Fibroblast of lung (primary cell): ENCODE measurements around the gene TMEM203. TPM values are rescaled to one million over a fixed set of nuclear protein-coding genes. Genes with fewer than 3 reads are reported as not detected.

Experiments
- DNase-seq, 2 donors: peaks; one replicate each; pipeline versions ENCODE4 v3.0.0 to v3.0.0-alpha.2; 2010; ENCODE audit warnings: low read depth in 2 of 2
- H2AFZ ChIP-seq: 2 replicates; pipeline ENCODE4 v1.5.1; 2012; ENCODE audit warnings: low read length, control low read depth, inconsistent platforms
- H3K27ac ChIP-seq: 2 replicates; pipeline ENCODE4 v1.5.1; 2011; ENCODE audit warnings: low read length, control low read depth; ENCODE audit not compliant: insufficient read depth
- H3K27me3 ChIP-seq: 2 replicates; pipeline ENCODE4 v1.5.1; 2011; ENCODE audit warnings: mild to moderate bottlenecking, low read length; ENCODE audit not compliant: control insufficient read depth, insufficient read depth
- H3K36me3 ChIP-seq: 2 replicates; pipeline ENCODE4 v1.5.1; 2011; ENCODE audit warnings: low read length; ENCODE audit not compliant: control insufficient read depth, insufficient read depth
- H3K4me1 ChIP-seq: 2 replicates; pipeline ENCODE4 v1.5.1; 2011; ENCODE audit warnings: low read length; ENCODE audit not compliant: control insufficient read depth, insufficient read depth; ENCODE audit errors: extremely low read depth
- H3K4me2 ChIP-seq: 2 replicates; pipeline ENCODE4 v1.5.1; 2011; ENCODE audit warnings: low read length, control low read depth; ENCODE audit not compliant: insufficient read depth; ENCODE audit errors: extremely low read depth
- H3K4me3 ChIP-seq, 4 experiments: fragments of 200-600 bp in 1 of 4; sonication (generic) in 1 of 4; replicated peaks in 1 of 4; 2 replicates each; pipeline ENCODE4 v1.5.1; 2011 to 2016; ENCODE audit warnings: low read length in 4 of 4, low read depth in 3 of 4, mild to moderate bottlenecking in 3 of 4, control low read depth in 2 of 4, inconsistent platforms in 1 of 4, mixed read lengths in 1 of 4; ENCODE audit not compliant: insufficient read depth in 1 of 4; ENCODE audit errors: control extremely low read depth in 1 of 4
- H3K79me2 ChIP-seq: 2 replicates; pipeline ENCODE4 v1.5.1; 2012; ENCODE audit warnings: mild to moderate bottlenecking, low read length, inconsistent platforms; ENCODE audit not compliant: control insufficient read depth, insufficient read depth
- H3K9ac ChIP-seq: 2 replicates; pipeline ENCODE4 v1.5.1; 2011; ENCODE audit warnings: mild to moderate bottlenecking, low read length, control low read depth; ENCODE audit not compliant: insufficient read depth
- H3K9me3 ChIP-seq: 2 replicates; pipeline ENCODE4 v1.5.1; 2012; ENCODE audit warnings: low read depth, low read length; ENCODE audit not compliant: control insufficient read depth, insufficient read depth
- H4K20me1 ChIP-seq: 2 replicates; pipeline ENCODE4 v1.5.1; 2011; ENCODE audit warnings: low read length; ENCODE audit not compliant: control insufficient read depth, insufficient read depth; ENCODE audit errors: extremely low read depth
- EZH2 ChIP-seq: IDR thresholded peaks from 2 replicates; pipeline ENCODE4 v1.5.1; 2012; ENCODE audit warnings: low read length, control low read depth, mild to moderate bottlenecking; ENCODE audit errors: missing control alignments
- polyA plus RNA-seq, 2 donors: library from polyadenylated mRNA; depleted of rRNA in 1 of 2; stranded (reverse) in 1 of 2; unstranded in 1 of 2; fragments of >200 nt; gene quantifications; 2 replicates each; pipeline ENCODE4 v1.2.1, GENCODE V29; 2011 to 2012; ENCODE audit warnings: missing spikeins in 1 of 2
- total RNA-seq: library from RNA; depleted of rRNA; stranded (reverse); fragments of >200 nt; gene quantifications from 2 replicates; pipeline ENCODE4 v1.2.1, GENCODE V29; 2014
- TF ChIP-seq, protein P1 (sequence below), 2 donors: IDR thresholded peaks in 1 of 2; conservative IDR thresholded peaks in 1 of 2; 1 replicate in 1 of 2; 2 replicates in 1 of 2; pipeline ENCODE4 v1.5.1; 2011 to 2012; ENCODE audit warnings: low read length in 2 of 2, control low read depth in 1 of 2, inconsistent platforms in 1 of 2, low read depth in 1 of 2, mild to moderate bottlenecking in 1 of 2

TMEM203 gene
- total and polyA plus RNA-seq, 2 donors (not counting 1 experiment from before 2014, with no cell fraction given): 36.3 to 38.6 TPM

DNA sequence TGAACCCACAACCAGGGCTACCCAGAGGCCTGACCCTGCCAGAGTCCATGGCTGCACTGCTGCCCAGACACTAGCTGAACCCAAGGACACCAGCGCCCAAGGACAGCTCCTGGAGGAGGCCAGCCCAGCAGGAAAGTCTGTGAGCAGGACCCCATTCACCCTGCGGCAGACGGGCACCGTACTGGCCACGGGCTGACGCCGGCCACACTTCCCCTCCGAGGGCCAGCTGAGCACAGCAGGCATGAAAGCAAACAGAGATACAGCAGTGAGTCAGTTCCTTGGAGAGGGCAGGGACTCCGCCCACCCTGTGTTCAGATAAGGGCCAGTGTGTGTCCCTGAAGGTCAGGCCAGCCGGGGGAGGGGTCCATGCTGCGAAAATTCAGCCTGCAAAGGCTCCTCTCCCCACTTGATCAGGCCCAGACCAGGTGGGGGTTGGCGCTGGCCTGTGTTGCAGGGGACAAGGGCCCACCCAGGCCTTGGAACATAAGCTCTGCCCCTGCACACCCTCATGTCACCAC is 13.4 kb upstream of the TMEM203 start:
- TF ChIP-seq, protein P1, sequence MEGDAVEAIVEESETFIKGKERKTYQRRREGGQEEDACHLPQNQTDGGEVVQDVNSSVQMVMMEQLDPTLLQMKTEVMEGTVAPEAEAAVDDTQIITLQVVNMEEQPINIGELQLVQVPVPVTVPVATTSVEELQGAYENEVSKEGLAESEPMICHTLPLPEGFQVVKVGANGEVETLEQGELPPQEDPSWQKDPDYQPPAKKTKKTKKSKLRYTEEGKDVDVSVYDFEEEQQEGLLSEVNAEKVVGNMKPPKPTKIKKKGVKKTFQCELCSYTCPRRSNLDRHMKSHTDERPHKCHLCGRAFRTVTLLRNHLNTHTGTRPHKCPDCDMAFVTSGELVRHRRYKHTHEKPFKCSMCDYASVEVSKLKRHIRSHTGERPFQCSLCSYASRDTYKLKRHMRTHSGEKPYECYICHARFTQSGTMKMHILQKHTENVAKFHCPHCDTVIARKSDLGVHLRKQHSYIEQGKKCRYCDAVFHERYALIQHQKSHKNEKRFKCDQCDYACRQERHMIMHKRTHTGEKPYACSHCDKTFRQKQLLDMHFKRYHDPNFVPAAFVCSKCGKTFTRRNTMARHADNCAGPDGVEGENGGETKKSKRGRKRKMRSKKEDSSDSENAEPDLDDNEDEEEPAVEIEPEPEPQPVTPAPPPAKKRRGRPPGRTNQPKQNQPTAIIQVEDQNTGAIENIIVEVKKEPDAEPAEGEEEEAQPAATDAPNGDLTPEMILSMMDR (conservative IDR thresholded peaks at IDR 0.05 in 1 of 2, IDR thresholded peaks at IDR 0.05 in 1 of 2; ENCODE audit: low read depth in 1 of 2, low read length in 2 of 2): no peak
- TF ChIP-seq EZH2: no peak
- no peaks in the 10 kb centered on the region for H3K27me3 ChIP-seq
- no peak overlapping the region for H3K27ac ChIP-seq
- no peak overlapping the region for H3K9ac ChIP-seq
- no peak overlapping the region for H2AFZ ChIP-seq
- peaks cover 8% of the 10 kb centered on the region for H3K4me1 ChIP-seq
- no peak overlapping the region for H3K4me3 ChIP-seq
- DNase-seq: peak in 1 of 2 donors; percentile 45
- H4K20me1 ChIP-seq: no peaks in the 10 kb centered on the region
- peaks cover 11% of the 10 kb centered on the region for H3K36me3 ChIP-seq
- no peaks in the 10 kb centered on the region for H3K9me3 ChIP-seq
- H3K4me2 ChIP-seq: peak overlapping the region; percentile 25
- no peaks in the 10 kb centered on the region for H3K79me2 ChIP-seq

DNA sequence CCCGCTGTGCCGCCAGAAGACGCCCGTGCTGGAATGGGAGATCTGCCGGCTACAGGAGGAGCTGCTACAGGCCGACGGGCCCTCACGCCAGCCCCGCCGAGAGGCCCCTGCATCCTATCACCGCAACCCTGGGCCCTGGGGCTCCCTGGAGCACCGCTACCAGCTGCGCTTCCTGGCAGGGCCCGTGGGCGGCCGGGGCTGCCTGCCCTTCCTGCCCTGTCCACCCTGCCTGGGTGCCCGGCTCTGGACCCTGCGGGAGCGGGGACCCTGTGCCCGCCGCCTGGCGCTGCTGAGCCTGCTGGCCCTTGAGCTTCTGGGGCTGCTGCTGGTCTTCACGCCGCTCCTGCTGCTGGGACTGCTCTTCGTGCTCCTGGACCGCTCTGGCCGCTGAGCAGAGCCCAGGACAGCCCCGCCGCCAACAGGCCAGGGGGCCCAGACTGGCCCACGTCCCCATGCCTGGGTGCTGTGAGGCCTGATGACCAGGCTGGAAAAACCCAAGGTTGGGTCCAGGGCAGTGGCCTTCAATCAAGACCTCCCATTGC is 12.8 kb upstream of the TMEM203 start:
- Histone ChIP-seq H3K27me3 (no peaks in the 10 kb centered on the region), H2AFZ (no peak overlapping the region), H3K4me2 (no peak overlapping the region), H3K36me3 (peaks cover 13% of the 10 kb centered on the region), H3K27ac (no peak overlapping the region), H3K4me1 (peaks cover 8% of the 10 kb centered on the region), H3K9ac (no peak overlapping the region), H3K79me2 (no peaks in the 10 kb centered on the region), H4K20me1 (no peaks in the 10 kb centered on the region), H3K4me3 (no peak overlapping the region), H3K9me3 (no peaks in the 10 kb centered on the region)
- TF ChIP-seq EZH2: no peak
- TF ChIP-seq, protein P1 (conservative IDR thresholded peaks at IDR 0.05 in 1 of 2, IDR thresholded peaks at IDR 0.05 in 1 of 2; ENCODE audit: low read depth in 1 of 2, low read length in 2 of 2): no peak
- DNase-seq: no peak

DNA sequence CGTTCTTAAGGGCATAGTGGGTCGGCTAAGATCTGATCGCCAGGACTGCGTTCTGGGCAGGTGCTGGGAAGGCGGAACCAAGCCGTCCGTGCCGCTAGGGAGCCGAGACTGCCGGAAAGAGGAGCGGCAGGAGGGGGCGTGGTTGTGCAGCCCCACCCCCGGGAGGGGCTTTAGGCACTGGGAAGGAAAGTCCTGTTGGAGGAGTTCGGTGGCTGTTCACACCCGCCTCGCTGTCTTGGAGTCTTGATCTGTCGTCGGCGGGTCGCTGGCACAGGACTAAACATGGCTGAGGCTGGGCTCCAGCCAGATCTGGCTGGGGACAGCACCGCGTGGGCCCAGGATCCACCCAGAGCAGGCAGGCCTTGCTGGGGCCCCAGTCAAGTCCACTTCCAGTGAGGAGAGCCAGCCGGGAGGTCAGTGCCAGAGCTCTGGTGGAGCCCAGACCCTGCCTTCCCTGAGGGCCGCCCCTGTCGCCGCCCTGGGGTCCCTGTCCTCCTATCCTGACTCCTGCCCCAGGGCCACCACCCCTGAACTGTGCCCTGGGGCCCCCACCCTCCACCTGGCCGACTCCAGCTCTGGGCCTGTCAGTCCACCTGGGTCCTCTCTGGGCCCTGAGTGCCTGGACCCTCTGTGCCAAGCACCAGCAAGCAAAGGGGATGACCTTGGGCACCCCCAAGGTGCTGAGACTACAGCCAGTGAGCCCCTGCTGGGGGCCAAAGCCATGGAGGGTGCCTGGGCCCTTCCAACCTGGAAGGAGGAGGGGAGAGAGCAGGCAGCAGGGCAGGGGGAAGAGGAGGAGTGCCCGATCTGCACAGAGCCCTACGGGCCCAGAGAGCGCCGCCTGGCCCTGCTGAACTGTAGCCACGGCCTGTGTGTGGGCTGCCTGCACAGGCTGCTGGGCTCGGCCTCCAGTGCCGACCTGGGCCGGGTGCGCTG is 12.1 kb upstream of the TMEM203 start:
- Histone ChIP-seq H3K9me3 (no peaks in the 10 kb centered on the region), H3K36me3 (peaks cover 18% of the 10 kb centered on the region), H3K27me3 (no peaks in the 10 kb centered on the region), H3K9ac (no peak overlapping the region), H3K27ac (no peak overlapping the region), H3K4me1 (peaks cover 5% of the 10 kb centered on the region), H3K4me3 (peak overlapping the region in 1 of 4 experiments; percentile 22), H4K20me1 (no peaks in the 10 kb centered on the region), H3K79me2 (no peaks in the 10 kb centered on the region), H3K4me2 (no peak overlapping the region), H2AFZ (no peak overlapping the region)
- TF ChIP-seq EZH2: no peak
- TF ChIP-seq, protein P1 (conservative IDR thresholded peaks at IDR 0.05 in 1 of 2, IDR thresholded peaks at IDR 0.05 in 1 of 2; ENCODE audit: low read depth in 1 of 2, low read length in 2 of 2): no peak
- no peak for DNase-seq
